RWPE1 (cell line): Measurements from ENCODE around the gene CNOT11.
"Not testable (repeated sequence)": the region's sequence is repeated elsewhere in the genome, so short reads cannot be mapped to it uniquely, and the experiment has no call there.

ENCODE experiments used
- CTCF ChIA-PET: fragments of 350-600 bp; sonication (Branson Sonifier 250); formaldehyde crosslinking; extraction: SDS; loops from one replicate; lab custom pipeline; 2021; lab: Yijun Ruan, JAX
- POLR2A ChIA-PET: fragments of 400-600 bp; formaldehyde crosslinking; extraction: SDS; loops from one replicate; lab custom pipeline; 2020; ENCODE audit warnings: antibody characterized with exemption; ENCODE audit not compliant: low non-redundant PET; lab: Yijun Ruan, JAX
- DNase-seq: peaks from one replicate; pipeline ENCODE4 v3.0.0; 2012; ENCODE audit warnings: low spot score
- H3K27ac ChIP-seq: fragments of 450-650 bp; 2 replicates; pipeline ENCODE4 v1.5.1; 2017
- CTCF ChIP-seq: fragments of 450-650 bp; conservative IDR thresholded peaks from 2 replicates; pipeline ENCODE4 v1.5.1; 2017; ENCODE audit warnings: low read depth, mild to moderate bottlenecking

Gene CNOT11

GRCh38 chr2:101252408-101253012 is at the start of gene CNOT11:
CNOT11 (plus strand) TSS chr2:101252886; CDS start chr2:101252965, 79 bp downstream.
- POLR2A ChIA-PET: no interaction called here
- peak; percentile 2; the same call in 1 of the 2 replicates for TF ChIP-seq CTCF
- CTCF ChIA-PET: interaction anchor here (0.6 to 0.9 kb wide), 4 partner anchors 68 to 686 kb away, joined by 3 to 4 read pairs (median 4); no protein-coding TSS in a partner anchor
- DNase-seq: peak; percentile 92
- H3K27ac ChIP-seq: peak within 1 kb of the TSS; percentile 85

DNA sequence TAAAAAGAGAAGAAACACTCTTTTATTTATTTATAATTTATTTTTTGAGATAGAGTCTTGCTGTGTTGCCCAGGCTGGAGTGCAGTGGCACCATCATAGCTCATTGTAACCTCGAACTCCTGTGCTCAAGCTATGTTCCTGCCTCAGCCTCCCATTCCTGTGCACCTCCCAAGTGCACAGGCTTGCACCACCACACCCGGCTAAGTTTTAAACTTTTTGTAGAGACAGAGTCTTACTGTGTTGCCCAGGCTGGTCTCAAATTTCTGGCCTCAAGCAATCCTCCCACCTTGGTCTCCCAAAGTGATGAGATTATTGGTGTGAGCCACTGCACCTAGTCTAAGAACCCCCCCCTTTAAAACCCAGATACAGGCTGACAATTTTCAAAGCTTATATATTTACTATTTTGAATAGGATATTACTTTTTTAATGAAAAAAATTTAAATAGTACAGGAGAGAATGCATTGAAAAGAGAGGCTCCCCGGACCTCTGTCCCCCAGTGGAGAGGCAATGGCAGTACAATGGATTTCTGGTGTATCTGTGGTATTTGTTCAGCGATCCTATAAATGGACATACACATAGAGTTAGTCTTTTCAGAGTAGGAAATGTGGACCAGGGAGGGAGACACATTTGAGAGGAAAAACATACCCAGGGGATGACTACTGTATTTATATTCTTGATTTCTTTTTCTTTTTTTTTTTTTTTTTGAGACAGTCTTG is 48.1 kb upstream of the CNOT11 start:
- no peak; the same call in 1 of the 2 replicates for TF ChIP-seq CTCF
- ChIA-PET POLR2A (no interaction called here), CTCF (interaction anchor here (0.5 to 2.1 kb wide), 6 partner anchors 13 to 595 kb away, joined by 3 to 5 read pairs (median 3); no protein-coding TSS in a partner anchor)
- H3K27ac ChIP-seq: no peak overlapping the region
- DNase-seq: no peak

DNA sequence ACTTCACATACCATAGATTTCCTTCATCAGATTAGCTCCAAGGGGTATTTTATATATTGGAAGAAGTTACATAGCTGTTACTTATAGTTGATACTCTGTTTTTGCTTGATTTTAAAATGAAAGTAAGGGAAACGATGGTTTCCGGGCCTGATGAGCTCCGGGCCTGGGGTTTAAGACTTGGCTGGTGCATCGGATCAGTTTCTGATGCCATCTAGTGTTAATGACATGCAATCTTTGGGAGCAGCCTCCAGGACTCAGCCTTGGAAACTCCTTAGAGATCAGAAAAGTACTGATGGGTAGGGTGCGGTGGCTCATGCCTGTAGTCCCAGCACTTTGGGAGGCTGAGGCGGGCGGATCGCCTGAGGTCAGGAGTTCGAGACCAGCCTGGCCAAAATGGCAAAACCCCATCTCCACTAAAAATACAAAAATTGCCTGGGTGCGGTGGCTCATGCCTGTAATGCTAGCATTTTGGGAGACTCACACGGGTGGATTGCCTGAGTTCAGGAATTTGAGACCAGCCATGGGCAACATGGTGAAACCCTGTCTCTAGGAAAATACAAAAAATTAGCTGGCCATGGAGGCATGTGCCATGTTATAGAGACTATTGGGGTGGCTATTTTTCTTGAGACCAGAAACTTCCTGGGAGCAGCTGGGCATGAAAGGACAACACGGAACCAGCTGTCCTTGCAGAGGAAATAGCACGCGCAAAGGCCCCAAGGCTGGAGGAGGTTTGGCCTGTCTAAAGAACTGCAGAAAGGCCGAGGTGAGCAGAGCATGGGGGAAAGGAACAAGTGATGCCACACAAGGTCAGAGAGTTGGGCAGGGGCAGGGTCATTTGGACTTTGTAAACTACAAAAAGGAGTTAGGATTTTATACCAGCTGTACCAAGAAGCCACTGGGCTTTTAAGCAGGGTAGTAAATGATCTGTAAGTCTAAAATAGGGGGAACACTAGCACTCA is 46.9 kb upstream of the CNOT11 start:
- ChIA-PET CTCF (interaction anchor here (0.6 to 2.1 kb wide), 8 partner anchors 14 to 513 kb away, joined by 3 to 6 read pairs (median 3); no protein-coding TSS in a partner anchor), POLR2A (no interaction called here)
- no peak overlapping the region for H3K27ac ChIP-seq
- DNase-seq: peak; percentile 83
- TF ChIP-seq CTCF: peak; percentile 79

DNA sequence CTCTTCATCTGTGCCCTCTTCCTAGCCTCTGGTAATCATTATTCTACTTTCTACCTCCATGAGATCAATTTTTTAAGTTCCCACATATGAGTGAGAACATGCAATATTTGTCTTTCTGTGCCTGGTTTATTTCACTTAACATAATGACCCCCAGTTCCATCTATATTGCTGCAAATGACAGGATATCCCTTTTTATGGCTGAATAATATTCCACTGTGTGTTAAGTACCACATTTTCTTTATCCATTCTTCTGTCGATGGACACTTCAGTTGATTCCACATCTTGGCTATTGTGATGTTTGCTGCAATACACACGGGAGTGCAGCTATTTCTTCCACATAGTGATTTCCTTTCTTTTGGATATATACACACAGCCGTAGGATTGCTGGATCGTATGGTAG is 43.9 kb upstream of the CNOT11 start:
- ChIA-PET CTCF (no interaction called here), POLR2A (no interaction called here)
- no peak for TF ChIP-seq CTCF
- H3K27ac ChIP-seq: no peak overlapping the region
- DNase-seq: no peak

GRCh38 chr2:101219246-101219645 is 33.4 kb upstream of the CNOT11 start:
- ChIA-PET CTCF (interaction anchor here (0.6 to 1.8 kb wide), 2 partner anchors 13 to 208 kb away, joined by 8 read pairs; no protein-coding TSS in a partner anchor), POLR2A (no interaction called here)
- no peak for TF ChIP-seq CTCF
- no peak overlapping the region for H3K27ac ChIP-seq
- no peak for DNase-seq

GRCh38 chr2:101220091-101220490 is 32.6 kb upstream of the CNOT11 start:
- DNase-seq, H3K27ac ChIP-seq, POLR2A ChIA-PET: not testable (repeated sequence)
- CTCF ChIA-PET: interaction anchor here (0.6 to 0.7 kb wide), 3 partner anchors 17 to 210 kb away, joined by 3 read pairs; no protein-coding TSS in a partner anchor
